Upper lobe of left lung (tissue), 6 donors: ENCODE results near the gene WDR75. TPM values are rescaled to one million over a fixed set of nuclear protein-coding genes. Genes with fewer than 3 reads are reported as not detected.

Experiments
- ATAC-seq, 2 donors: fragments of 200-7000 bp; cut with Tn5 transposase; one replicate each; pipeline ENCODE4 v1.9.1; 2022; ENCODE audit warnings: mild to moderate bottlenecking in 2 of 2, moderate library complexity in 2 of 2; ENCODE audit not compliant: low FRiP score in 2 of 2
- DNase-seq, 2 donors: peaks; one replicate each; pipeline ENCODE4 v3.0.0-alpha.2; 2019 to 2020
- H3K27ac ChIP-seq, 4 donors: fragments of 200-600 bp; sonication (generic); one replicate each; pipeline ENCODE4 v1.5.1; 2016 to 2019
- H3K27me3 ChIP-seq, 4 donors: fragments of 200-600 bp; sonication (generic); one replicate each; pipeline ENCODE4 v1.5.1; 2017 to 2019
- H3K36me3 ChIP-seq, 4 donors: fragments of 200-600 bp; sonication (generic); one replicate each; pipeline ENCODE4 v1.5.1; 2016 to 2019
- H3K4me1 ChIP-seq, 4 donors: fragments of 200-600 bp; sonication (generic); one replicate each; pipeline ENCODE4 v1.5.1; 2018 to 2019
- H3K4me3 ChIP-seq, 4 donors: fragments of 200-600 bp; sonication (generic); one replicate each; pipeline ENCODE4 v1.5.1; 2017 to 2019; ENCODE audit warnings: mild to moderate bottlenecking in 2 of 4, moderate library complexity in 1 of 4
- H3K9me3 ChIP-seq, 4 donors: fragments of 200-600 bp; sonication (generic); one replicate each; pipeline ENCODE4 v1.5.1; 2018 to 2019
- CTCF ChIP-seq, 6 experiments: fragments of 450-650 bp in 4 of 6; fragments of 200-600 bp in 2 of 6; sonication (generic) in 2 of 6; IDR thresholded peaks; one replicate each; pipeline ENCODE4 v1.5.1; 2016 to 2019; ENCODE audit warnings: antibody characterized with exemption in 6 of 6
- EP300 ChIP-seq, 4 donors: sonication (generic); formaldehyde crosslinking; IDR thresholded peaks; one replicate each; pipeline ENCODE4 v1.5.1; 2017; ENCODE audit warnings: antibody characterized with exemption in 4 of 4, control low read depth in 2 of 4
- POLR2A ChIP-seq, 4 donors: fragments of 450-650 bp; IDR thresholded peaks; one replicate each; pipeline ENCODE4 v1.5.1; 2016 to 2017; ENCODE audit warnings: antibody characterized with exemption in 4 of 4, mild to moderate bottlenecking in 2 of 4
- POLR2AphosphoS5 ChIP-seq, 2 donors: sonication (generic); formaldehyde crosslinking; IDR thresholded peaks; one replicate each; pipeline ENCODE4 v1.5.1; 2017; ENCODE audit warnings: antibody characterized with exemption in 2 of 2
- WGBS, 2 donors: methylation state at CpG; one replicate each; pipeline ENCODE4 v1.1.5; 2017 to 2018; 5-methylcytosine and 5-hydroxymethylcytosine counted together
- total RNA-seq, 6 donors: library from RNA; depleted of rRNA in 4 of 6; stranded (reverse); fragments of >200 nt in 4 of 6; gene quantifications; one replicate each; pipeline versions ENCODE4 v1.1.0 to v1.2.1, GENCODE V29; 2016 to 2021
- donor health status: DM: no; HTN: no; CAD: no; lungs with moderate emphysema.
- donor health status: DM: no; HTN: yes; CAD: no; lungs with severe emphysema.

The WDR75 gene
- total RNA-seq, 6 donors from 2014 or later: 7.5 to 34.6 (median 28.2) TPM

- Histone ChIP-seq H3K36me3 (peaks cover 6 to 38% (median 29%) of the 10 kb centered on the region in 4 donors), H3K4me3 (no peak overlapping the region), H3K4me1 (peaks cover 9 to 19% (median 12%) of the 10 kb centered on the region in 4 donors), H3K9me3 (no peaks in the 10 kb centered on the region), H3K27me3 (no peaks in the 10 kb centered on the region), H3K27ac (no peak overlapping the region)
- ATAC-seq (no peak), DNase-seq (no peak)
- TF ChIP-seq POLR2A (IDR thresholded peaks at IDR 0.05) (no peak), EP300 (IDR thresholded peaks at IDR 0.05) (no peak)
- WGBS, 2 donors: 82 to 89% methylated on average over 2 of the region's 2 CpGs
These were observed 5.5 kb downstream of the WDR75 start for GRCh38 chr2:189446780-189447179.

- Histone ChIP-seq H3K4me3 (no peak overlapping the region), H3K9me3 (no peaks in the 10 kb centered on the region), H3K4me1 (no peaks in the 10 kb centered on the region), H3K27ac (no peak overlapping the region), H3K36me3 (peaks cover 26 to 97% (median 58%) of the 10 kb centered on the region in 4 donors), H3K27me3 (no peaks in the 10 kb centered on the region)
- TF ChIP-seq CTCF (IDR thresholded peaks at IDR 0.05) (no peak), EP300 (IDR thresholded peaks at IDR 0.05) (no peak), POLR2AphosphoS5 (IDR thresholded peaks at IDR 0.05) (no peak), POLR2A (IDR thresholded peaks at IDR 0.05) (no peak)
- no peak for DNase-seq
- WGBS, 2 donors: 71 to 76% methylated on average over 2 of the region's 2 CpGs
- no peak for ATAC-seq
These were observed 12.7 kb downstream of the WDR75 start for GRCh38 chr2:189454009-189454408.

- Histone ChIP-seq H3K27ac (no peak overlapping the region), H3K4me3 (no peak overlapping the region), H3K27me3 (no peaks in the 10 kb centered on the region), H3K36me3 (peaks cover 28 to 89% (median 53%) of the 10 kb centered on the region in 4 donors), H3K4me1 (no peaks in the 10 kb centered on the region), H3K9me3 (no peaks in the 10 kb centered on the region)
- 83% methylated on average over 1 of the region's 1 CpG for WGBS, 2 donors
- DNase-seq: no peak
- TF ChIP-seq POLR2AphosphoS5 (IDR thresholded peaks at IDR 0.05): no peak
- no peak for TF ChIP-seq CTCF (IDR thresholded peaks at IDR 0.05)
- TF ChIP-seq POLR2A (IDR thresholded peaks at IDR 0.05): no peak
- no peak for TF ChIP-seq EP300 (IDR thresholded peaks at IDR 0.05)
- ATAC-seq: no peak
These were observed 23.8 kb downstream of the WDR75 start for GRCh38 chr2:189465076-189465475.

GRCh38 chr2:189465478-189465877 lies 24.2 kb downstream of the WDR75 start:
- H3K36me3 ChIP-seq: peaks cover 25 to 89% (median 53%) of the 10 kb centered on the region in 4 donors
- ATAC-seq: no peak

DNA sequence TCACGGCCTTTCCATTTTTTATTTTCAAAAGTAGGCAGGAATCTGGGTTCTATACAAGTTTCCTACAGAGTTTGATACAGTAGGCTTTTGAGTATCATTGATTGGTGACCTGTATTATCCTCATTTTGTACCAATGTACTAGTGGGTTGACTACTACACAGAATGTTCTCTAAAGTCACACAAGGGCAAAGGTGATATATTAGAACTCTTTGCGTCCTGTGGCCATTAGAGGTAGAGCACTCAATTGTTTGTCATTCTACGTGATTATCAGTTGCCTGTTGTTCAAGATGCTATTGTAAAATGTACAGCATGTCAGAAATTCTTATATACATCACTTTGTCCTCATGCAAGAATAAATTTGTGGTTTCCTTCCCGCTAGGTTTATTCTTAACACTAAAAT lies 24.8 kb downstream of the WDR75 start:
- Histone ChIP-seq H3K4me1 (no peaks in the 10 kb centered on the region), H3K27me3 (no peaks in the 10 kb centered on the region), H3K9me3 (no peaks in the 10 kb centered on the region), H3K4me3 (no peak overlapping the region), H3K36me3 (peaks cover 25 to 89% (median 54%) of the 10 kb centered on the region in 4 donors), H3K27ac (no peak overlapping the region)
- 94 to 95% methylated on average over 4 of the region's 4 CpGs for WGBS, 2 donors
- ATAC-seq (no peak), DNase-seq (no peak)
- no peak for TF ChIP-seq POLR2A (IDR thresholded peaks at IDR 0.05)
- no peak for TF ChIP-seq EP300 (IDR thresholded peaks at IDR 0.05)
- no peak for TF ChIP-seq CTCF (IDR thresholded peaks at IDR 0.05)
- no peak for TF ChIP-seq POLR2AphosphoS5 (IDR thresholded peaks at IDR 0.05)

More at GRCh38 chr2:189465478-189465877, 24.2 kb downstream of the WDR75 start:
- Histone ChIP-seq H3K4me1 (no peaks in the 10 kb centered on the region), H3K27ac (no peak overlapping the region), H3K27me3 (no peaks in the 10 kb centered on the region), H3K4me3 (no peak overlapping the region), H3K9me3 (no peaks in the 10 kb centered on the region)
- TF ChIP-seq POLR2AphosphoS5 (IDR thresholded peaks at IDR 0.05) (no peak), CTCF (IDR thresholded peaks at IDR 0.05) (no peak), EP300 (IDR thresholded peaks at IDR 0.05) (no peak), POLR2A (IDR thresholded peaks at IDR 0.05) (no peak)
- DNase-seq: no peak
- 87 to 94% methylated on average over 3 of the region's 3 CpGs for WGBS, 2 donors
